Erythroblast (primary cell): ENCODE results near the gene SLC39A11.
"Not testable (repeated sequence)": the region's sequence is repeated elsewhere in the genome, so short reads cannot be mapped to it uniquely, and the experiment has no call there.

Experiments
- DNase-seq, 2 experiments: peaks; one replicate each; lab custom pipeline; 2025; lab: John Stamatoyannopoulos, UW
- GATA1 ChIP-seq: IDR thresholded peaks from 2 replicates; pipeline ENCODE4 v1.6.1; 2011; ENCODE audit warnings: low read depth, mild to moderate bottlenecking, control low read depth, low read length, moderate library complexity
- POLR2A ChIP-seq: IDR thresholded peaks from 2 replicates; pipeline ENCODE4 v1.6.1; 2011; ENCODE audit warnings: mild to moderate bottlenecking, low read length

Gene SLC39A11

DNA sequence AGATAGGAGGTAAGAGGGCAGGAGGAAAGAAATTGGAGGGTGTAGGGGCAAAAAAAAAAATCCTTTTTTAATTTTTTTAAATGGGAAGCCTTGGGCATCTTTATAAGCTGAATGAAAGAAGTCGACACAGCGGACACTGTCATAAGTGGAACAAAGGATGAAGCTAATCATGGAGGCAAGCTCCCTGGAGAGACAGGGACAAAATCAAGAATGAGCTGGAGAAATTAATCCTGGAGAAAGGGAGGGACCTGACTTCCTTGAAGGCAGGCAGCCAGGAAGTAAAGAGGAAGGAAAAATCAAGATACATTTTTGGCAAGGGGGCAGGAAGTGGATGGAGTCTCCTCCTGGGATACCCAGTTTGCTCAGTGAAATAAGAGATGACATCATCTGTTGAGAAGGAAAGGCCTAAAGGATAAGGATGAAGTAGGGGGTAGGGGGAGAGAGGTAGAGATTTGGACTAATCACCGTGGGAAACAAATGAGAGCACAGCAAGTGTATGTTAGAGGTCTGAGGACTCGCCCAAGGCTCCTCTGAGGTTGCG, 179.3 kb downstream of the SLC39A11 start:
- no peak for DNase-seq
- no peak for TF ChIP-seq POLR2A
- no peak for TF ChIP-seq GATA1

DNA sequence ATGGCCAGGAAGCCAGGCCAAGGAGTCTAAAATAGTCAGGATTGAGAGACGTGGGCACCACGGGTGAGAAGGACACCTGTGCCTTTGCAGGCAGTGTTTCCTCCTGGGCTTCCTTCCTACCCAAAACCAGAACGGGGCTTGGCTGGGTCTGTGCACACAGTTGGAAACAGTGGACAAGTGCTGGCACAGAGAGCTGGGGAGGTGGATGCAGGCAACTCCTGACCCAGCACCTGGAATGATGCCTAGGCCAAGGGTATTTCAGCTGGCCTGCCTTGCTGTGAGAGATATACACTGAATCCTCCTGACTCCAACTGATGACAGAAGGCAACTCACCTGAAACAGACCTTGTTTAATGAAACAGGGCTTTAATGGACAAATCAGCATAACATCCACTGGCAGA, 186.2 kb downstream of the SLC39A11 start:
- no peak for DNase-seq
- TF ChIP-seq GATA1 (no peak), POLR2A (no peak)

DNA sequence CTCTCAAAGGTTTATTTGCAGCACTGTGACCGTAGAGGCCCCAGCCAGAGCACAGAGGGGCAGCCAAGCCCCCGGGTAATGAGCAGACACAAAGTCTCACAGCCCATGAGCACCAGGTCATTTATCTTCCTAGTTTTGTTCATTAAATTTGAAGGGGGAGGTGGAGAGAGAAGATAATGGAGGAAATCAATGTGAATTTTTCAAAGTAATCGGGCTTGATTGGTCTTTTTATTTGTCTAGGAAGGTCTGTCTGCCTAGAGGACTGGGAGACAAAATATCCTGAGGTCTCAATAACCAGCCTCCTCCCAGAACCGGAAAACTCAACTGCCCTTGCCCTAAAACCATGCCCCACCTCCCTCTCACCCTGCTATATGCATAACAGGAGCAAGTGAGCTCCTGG, 189.0 kb downstream of the SLC39A11 start:
- TF ChIP-seq POLR2A: no peak
- no peak for TF ChIP-seq GATA1
- DNase-seq: no peak

GRCh38 chr17:72901657-72902056, 190.8 kb downstream of the SLC39A11 start:
- DNase-seq: peak; percentile 47 to 82
- no peak for TF ChIP-seq POLR2A
- TF ChIP-seq GATA1: no peak

GRCh38 chr17:72901083-72901482, 191.4 kb downstream of the SLC39A11 start:
- TF ChIP-seq POLR2A: no peak
- TF ChIP-seq GATA1: no peak
- DNase-seq: no peak

DNA sequence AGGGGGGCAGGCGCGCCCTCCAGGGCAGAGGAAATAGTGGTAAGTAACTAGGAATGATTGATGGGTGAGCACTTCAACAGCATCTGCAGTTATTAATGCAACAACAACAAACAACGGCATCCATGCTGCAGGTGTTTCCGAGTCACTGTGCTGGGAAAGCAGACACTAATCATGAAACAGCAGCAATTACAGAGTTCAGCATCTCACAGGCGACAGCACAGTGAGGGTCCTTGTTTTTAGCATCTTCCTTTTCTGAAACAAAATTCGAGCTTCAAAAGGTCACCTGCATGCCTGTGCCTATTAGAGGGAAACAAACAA, 191.9 kb downstream of the SLC39A11 start:
- TF ChIP-seq GATA1 (no peak), POLR2A (no peak)
- no peak for DNase-seq

GRCh38 chr17:72898725-72899124, 193.8 kb downstream of the SLC39A11 start:
- DNase-seq: no peak
- TF ChIP-seq GATA1 (no peak), POLR2A (no peak)

GRCh38 chr17:72896288-72896687, 196.2 kb downstream of the SLC39A11 start:
- not testable (repeated sequence) for DNase-seq

DNA sequence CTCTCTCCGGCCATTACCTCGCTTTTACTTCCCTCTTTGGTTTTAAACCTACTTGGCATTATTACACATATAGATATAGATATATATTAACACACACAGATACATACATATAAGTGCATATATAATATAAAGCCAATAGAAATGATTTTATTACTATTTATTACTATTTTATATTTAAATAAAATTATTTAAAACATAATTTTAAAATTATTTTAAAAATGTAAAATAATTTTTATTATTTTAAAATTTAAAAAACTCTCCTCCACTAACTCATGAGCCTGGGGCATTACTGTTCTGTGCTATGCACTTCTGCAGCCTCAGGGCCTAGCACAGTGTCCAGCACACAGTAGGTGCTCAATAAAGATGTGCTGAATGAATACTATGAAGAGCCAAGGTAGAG, 200.9 kb downstream of the SLC39A11 start:
- no peak for TF ChIP-seq GATA1
- TF ChIP-seq POLR2A: no peak
- no peak for DNase-seq

DNA sequence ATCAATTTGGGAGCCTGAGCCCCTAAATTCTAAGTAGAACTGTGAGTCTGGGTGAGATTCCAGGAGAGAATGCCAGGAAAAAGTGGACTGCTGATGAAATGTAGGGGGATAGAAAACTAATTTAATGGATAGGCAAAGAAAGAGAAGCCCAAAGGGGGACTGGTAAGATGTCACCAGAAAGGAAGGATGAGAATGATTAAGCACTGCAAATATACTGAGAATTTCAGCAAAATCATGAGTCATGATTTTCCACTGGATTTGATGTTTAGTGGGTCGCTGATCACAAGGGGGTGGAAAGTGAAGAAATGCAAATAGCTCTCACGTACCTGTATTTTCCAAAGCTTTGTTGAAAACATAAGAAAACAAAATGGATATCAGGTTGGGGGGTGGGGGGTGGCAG, 201.8 kb downstream of the SLC39A11 start:
- DNase-seq: no peak
- TF ChIP-seq POLR2A (no peak), GATA1 (no peak)

- no peak for TF ChIP-seq GATA1
- no peak for TF ChIP-seq POLR2A
- no peak for DNase-seq
Measured at GRCh38 chr17:72887917-72888316, 204.6 kb downstream of the SLC39A11 start.

DNA sequence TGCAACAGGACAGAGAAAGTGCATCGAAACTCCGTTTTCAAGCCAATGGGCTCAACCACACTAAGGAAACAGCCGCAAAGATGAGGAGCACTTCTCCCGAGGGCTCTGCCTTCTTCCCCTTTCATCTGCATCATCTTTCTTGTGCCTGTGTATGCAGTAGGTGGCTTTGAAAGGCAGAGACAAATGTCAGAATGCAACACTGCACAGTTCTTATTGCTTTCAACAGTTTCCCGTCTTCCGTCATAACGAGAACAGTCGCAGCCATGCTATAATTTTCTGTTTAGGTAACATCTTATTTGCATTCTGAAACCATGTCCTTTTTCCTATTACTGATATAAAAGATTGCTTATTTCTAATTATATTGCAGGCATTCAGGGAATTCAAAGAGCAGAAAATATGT, 205.2 kb downstream of the SLC39A11 start:
- TF ChIP-seq GATA1: no peak
- TF ChIP-seq POLR2A: no peak
- no peak for DNase-seq

GRCh38 chr17:72886622-72887021, 205.9 kb downstream of the SLC39A11 start:
- no peak for DNase-seq
- TF ChIP-seq POLR2A: no peak
- TF ChIP-seq GATA1: no peak

DNA sequence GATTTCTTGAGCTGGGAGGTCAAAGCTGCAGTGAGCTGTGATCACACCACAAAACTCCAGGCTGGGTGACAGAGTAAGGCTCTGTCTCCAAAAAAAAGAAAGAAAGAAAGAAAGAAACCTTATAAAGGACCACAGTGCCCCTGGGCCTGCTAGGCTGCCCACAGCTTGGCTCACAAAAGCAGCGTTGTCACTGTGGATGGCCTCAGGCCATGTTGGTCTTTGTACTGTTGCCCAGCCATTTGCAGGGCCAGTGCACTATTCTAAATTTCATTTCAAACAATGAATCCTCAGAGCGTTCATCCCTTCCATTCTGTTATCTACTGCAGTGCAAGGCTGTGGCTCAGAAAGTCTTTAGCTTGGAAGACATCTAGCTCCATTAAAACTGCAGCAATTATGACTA, 208.4 kb downstream of the SLC39A11 start:
- no peak for DNase-seq
- no peak for TF ChIP-seq POLR2A

- TF ChIP-seq GATA1 (no peak), POLR2A (no peak)
- no peak for DNase-seq
Measured at GRCh38 chr17:72883351-72883750, 209.1 kb downstream of the SLC39A11 start.

DNA sequence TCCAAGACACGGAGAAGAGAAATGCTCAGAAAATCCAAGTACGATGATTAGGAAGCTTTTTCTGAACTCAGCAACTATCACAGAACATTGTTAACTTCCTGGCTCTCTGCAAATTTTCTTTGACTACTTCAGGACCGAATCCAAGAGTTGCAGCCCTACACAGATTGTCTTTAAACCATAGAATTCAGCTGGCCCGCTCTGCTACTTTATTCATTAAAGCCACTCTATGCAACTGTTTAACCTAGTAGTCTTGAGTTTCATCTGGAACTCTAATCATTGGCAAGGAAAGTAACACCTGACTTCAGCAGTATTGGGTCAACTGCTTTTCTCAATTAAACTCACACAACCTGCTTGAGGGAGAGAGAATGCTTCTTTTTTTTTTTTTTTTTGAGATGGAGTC, 210.1 kb downstream of the SLC39A11 start:
- no peak for DNase-seq
- TF ChIP-seq POLR2A (no peak), GATA1 (no peak)

GRCh38 chr17:72879877-72880276, 212.6 kb downstream of the SLC39A11 start:
- TF ChIP-seq GATA1 (no peak), POLR2A (no peak)
- no peak for DNase-seq
